Hematopoietic multipotent progenitor cell treated with erythropoietin and hydrocortisone succinate and interleukin-3 and kit ligand, for 4 days (in vitro differentiated cells): ENCODE data around the gene ANKEF1.
"Not testable (repeated sequence)": the region's sequence is repeated elsewhere in the genome, so short reads cannot be mapped to it uniquely, and the experiment has no call there.

Experiments
- DNase-seq: peaks from one replicate; pipeline ENCODE4 v3.0.0-alpha.2; 2015

Gene ANKEF1

DNA sequence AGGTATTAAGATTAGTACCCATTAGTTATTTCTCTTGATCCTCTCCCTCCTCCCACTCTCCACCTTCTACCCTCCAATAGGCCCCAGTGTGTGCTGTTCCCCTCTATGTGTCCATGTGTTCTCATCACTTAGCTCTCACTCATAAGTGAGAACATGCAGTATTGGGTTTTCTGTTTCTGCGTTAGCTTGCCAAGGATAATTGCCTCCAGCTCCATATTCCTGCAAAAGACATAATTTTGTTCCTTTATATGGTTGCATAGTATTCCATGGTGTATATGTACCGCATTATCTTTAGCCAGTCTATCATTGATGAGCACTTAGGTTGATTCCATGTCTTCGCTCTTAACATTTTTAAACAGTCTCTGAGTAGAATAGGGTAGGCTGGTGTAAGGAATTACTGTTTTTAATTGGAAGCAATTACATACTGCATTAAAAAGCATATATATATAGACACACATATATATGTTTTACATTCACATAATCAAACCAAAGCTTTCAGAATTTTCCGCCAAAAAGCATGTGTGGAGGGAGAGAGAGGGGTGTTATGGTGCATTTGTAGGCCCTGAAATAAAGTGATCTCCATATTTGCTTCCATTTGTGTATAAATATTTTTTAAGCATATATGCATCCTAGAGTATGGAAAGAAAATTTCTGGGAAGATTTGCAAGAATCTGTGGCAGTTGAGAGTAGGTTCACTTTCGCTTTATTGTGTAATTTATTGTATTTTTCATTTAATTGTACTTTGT is 709 bp upstream of the ANKEF1 start:
- DNase-seq, result no peak

DNA sequence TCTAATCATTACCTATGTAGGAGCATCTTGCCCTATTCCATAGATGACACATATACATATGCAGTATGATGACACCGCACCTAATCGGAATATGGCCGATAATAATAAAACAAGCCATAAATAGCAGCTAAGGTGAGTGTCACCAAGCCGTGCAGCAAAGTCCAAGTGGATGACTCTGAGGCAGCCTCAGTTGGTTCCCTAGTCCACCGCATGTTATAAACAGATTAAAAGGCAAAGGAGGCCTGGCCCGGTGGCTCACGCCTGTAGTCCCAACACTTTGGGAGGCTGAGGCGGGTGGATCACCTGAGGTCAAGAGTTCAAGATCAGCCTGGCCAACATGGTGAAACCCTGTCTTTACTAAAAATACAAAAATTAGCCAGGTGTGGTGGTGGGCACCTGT is 1.5 kb downstream of the ANKEF1 start:
- not testable (repeated sequence) for DNase-seq

DNA sequence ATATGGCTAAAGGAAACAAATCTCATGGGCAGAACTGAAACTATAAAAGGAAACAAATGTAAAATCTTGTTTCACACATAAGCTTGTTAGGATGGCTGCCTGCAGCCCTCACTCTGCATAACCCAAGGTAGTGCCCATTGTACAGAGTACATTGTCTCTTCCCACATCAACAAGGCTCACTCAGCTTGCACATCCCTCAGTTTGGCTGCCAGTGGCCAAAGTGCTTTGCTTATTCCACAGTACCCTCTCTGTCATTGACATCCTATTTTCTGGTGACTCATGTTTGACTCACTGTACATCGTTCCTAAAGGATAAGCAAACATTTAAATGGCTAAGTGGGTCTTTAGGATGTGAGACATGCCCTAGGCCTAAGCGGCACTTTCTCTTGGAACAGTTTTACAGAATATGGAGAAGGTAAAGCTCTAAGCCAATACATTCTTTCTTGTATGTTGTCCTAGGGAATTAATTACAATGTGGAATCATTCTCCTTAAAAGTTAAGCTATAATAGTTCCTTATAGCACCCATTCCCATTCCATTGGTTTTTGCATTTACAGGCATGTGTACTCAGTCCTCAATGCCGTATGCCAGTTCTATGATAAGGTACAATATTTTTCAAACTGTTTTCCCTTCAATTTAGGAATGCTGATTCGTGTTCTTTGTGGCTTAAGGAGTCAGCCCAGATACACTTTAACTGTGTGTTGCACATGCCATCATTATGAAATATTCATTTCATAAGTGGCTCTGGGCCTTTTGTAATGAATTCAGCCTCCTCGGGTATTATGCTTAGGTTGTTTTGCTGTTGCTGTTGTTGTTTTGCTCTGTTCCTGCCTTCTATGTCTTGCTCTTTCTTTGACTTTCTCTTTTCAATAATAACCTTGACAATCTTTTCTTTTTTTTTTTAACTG is 5.5 kb downstream of the ANKEF1 start:
- DNase-seq, result no peak

DNA sequence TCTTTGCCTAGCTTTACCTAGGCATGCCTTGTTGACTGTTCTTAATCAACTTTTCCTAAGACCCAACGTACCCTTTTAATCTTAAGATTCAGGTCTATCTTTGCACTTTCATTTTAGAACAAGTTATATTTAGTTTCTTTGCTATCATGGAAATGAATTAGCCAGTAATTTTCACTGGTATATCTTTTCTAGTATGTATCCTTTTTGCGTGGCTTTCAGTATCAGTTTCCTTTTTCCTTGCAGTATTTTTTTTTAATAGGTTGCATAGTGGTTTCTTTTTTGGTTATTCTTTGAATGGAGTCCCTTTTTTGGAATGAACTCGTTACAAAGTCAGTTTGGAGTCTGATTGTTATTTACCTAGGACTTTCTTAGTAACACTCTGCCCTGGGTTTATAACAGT is 7.3 kb downstream of the ANKEF1 start:
- no peak for DNase-seq

DNA sequence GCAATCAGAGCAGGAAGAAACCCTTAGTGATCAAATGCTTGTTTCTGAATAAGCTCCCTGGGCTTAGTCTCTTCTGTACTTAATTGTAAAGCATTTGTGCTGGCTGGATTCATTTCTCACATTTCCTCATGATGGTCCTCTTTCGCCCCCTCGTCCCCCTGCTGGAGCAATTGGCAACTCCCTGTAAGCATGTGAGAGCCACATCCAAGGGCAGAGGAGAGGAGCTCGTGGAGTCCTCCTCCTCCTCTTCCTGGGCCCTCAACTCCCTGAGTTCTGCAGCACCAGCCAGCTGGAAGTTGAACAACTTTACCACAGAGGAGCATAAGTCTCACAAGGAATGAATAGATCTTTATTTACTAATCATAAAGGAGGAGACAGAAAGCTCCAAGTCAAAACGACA is 12.6 kb downstream of the ANKEF1 start:
- DNase-seq, result peak; percentile 38

DNA sequence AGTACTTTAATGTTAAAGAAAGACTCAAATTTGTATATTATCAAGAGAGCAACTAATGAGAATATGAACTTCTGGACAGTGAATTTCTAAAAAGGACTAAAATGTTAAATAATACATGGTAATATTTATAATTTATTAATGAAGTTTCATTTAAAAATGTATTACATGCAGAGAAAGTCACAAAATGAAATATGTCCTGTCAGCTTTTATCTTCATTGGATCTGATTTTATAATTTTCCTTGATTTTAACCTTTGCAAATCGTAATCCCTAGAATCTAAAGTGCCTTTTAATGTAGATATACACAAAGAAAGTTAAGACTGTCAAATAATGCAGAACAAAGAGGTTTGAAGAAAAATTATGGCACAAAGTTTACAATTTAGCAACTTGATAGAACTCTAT is 16.4 kb downstream of the ANKEF1 start:
- DNase-seq, result no peak

DNA sequence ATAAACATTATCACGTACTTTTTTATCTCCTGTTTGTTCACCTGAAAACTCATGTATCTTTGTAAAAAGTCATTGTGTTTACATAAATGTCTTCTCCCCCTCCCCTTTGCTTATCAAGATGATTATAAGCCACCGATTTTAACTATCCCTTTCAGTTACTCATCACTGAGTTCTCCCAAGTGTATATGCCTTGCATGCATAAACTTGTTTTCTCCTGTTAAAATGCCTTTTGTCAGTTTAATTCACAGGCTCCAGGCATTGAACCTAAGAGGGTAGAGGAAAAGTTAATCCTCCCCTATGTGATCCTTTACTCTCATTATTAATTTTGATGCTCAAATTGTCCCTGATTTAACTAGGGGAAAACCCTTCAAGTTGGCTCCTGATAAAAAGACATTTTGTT is 24.2 kb downstream of the ANKEF1 start:
- no peak for DNase-seq

DNA sequence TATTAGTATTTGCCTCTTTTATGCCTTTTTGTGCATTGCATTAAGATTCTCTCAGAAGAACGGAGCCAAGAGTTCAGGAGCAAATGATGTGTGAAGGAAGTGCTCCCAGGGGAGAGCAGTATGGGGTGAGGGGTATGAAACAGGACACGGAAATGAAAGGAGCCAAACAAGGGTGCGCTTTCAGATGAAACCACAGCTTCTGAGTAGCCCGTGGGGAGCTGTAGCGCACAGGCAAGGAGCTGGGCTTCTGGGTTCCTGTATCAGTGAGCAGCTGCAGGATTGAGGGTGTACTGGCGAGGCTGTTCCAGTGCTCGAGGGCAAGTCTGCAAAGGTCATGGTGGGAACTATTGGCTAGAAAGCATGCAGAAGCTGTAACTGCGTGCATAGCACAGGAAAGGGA is 25.4 kb downstream of the ANKEF1 start:
- DNase-seq, result no peak

DNA sequence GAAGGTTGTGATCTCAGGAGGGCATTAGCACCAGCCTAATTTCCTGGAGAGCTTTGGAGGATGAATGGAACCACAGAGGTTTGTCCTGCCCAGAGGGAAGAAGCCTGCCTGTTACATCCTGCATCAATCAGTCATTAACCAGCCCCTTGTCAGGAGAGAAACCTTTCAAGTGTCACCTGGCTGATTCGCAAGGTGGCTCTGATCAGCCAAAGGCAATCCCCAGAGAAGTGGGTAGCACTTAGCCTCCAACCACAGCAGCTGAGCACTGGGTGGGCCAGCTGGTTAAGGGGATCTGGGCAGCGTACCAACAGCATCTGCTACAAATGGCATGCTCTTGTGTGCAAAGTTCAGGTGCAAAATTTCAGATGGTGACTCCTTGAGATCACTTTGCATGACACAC is 26.9 kb downstream of the ANKEF1 start:
- DNase-seq, result no peak

DNA sequence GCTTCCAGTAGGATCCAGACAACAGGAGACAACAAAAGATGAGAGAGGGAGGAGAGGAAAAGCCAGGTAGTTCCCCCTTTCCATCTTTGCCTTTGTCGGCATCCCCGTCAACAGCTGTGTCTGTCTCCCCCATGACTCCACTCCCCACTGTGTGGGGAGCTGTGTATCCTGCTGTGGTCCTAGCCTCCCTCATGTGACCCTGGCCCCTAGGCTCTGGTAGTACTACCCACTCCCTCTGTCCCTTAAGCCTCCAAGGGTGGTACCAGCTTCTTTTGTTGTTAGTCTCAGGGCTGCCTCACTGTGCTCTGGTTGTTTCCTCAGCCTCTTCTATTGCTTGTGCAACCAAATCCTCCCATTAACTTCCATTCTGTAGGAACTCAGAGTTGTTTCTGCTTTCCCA is 28.7 kb downstream of the ANKEF1 start:
- no peak for DNase-seq

DNA sequence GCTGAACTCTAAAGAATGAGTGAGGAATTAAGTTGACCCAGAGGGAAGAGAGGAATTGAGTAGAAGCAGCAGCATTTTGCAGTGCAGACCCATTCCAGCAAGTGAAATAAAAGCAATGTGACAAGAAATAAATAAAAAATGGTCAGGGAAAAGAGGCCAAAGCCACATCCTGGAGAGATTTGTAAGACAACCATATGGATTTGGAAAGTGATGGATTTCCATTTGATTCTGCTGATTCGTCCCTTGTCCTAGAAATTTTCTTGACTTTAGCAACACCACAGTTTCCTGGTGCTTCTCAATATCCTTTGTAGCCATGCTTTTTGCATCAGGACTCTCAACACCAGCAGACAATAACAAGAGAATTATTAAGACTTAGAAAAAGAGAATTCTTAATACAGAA is 29.8 kb downstream of the ANKEF1 start:
- DNase-seq, result no peak

DNA sequence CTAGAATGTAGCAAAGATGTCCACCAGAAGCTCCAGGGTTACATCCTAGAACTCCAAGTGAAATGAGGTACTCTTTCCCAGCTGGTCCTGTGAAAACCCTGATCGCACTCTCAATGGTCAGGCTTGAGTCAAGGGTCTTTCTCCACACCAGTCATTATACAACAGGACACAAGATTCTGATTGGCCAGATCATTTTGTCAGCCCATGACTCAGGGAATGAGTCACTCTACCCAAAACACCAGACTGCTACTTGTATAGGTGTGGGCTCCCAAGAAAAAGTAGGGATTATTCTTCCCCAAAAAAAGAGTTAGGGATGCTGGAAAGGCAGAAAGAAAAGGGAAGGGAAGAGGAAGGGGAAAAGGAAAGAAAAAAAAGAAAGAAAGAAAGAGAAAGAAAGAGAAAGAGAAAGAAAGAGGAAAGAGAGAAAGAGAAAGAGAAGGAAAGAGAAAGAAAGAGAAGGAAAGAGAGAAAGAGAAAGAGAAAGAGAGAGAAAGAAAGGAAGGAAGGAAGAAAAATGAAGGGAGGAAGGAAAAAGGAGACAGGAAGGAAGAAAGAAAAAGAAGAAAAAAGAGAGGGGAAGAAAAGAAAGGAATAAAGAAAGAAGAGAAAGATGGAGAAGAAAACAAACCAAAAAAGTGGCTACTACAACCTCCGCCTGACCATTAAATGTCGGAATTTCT is 30.5 kb downstream of the ANKEF1 start:
- no peak for DNase-seq

DNA sequence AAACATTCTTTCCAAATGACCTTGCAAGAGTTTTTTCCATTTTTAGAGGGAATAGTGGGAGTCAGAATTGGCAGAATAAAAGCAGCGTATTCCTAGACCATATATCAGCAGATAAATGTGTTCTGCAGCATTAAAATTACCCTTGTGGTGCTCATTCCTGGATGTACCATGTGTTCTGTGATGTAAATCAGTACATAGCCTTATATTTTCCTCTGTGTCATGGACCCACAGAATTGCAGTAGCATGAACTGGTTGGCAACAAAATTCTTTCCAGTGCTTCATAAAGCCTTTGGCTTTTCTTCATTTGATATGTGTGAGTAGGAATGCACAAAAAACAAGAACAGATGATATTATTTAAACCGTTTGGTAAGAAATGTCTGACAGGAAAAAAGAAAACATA is 32.5 kb downstream of the ANKEF1 start:
- DNase-seq, result no peak

DNA sequence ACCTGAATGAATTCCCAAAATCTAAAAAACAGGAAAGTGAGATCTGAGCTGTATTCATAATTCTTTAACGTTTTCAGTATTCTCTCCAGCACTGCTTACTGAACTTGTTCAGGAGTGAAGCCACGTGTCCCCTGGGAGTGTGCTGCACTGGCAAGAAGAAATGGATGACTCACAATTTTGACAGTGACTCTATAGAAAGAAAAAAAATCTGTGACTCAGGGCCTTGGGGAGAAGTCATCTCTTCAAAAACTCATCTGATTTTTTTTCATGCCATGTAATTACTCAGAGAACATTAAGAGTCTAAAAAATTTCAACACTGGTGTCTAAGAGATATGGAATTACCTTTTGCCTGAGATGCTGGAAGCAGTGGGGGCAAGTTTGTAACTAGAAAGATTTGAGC is 39.7 kb downstream of the ANKEF1 start:
- DNase-seq, result no peak

DNA sequence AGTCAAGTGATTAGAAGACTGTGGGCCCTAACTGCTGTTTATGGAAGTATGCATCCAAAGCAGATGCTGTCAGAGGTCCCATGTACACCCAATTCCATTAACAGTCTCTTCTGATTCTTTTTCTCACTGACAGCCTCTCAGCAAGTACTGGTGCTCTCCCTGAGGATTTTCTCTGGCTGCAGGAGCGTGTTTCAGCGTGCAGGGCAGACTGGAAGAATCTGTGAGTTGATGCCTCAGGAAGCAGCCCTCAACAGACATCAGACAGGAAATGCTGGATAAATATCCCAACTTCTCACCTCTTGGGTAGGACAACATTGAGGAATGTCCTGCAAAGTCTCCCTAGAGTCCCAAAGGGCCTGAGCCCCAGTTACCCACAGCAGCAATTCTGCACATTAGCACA is 40.8 kb downstream of the ANKEF1 start:
- no peak for DNase-seq

DNA sequence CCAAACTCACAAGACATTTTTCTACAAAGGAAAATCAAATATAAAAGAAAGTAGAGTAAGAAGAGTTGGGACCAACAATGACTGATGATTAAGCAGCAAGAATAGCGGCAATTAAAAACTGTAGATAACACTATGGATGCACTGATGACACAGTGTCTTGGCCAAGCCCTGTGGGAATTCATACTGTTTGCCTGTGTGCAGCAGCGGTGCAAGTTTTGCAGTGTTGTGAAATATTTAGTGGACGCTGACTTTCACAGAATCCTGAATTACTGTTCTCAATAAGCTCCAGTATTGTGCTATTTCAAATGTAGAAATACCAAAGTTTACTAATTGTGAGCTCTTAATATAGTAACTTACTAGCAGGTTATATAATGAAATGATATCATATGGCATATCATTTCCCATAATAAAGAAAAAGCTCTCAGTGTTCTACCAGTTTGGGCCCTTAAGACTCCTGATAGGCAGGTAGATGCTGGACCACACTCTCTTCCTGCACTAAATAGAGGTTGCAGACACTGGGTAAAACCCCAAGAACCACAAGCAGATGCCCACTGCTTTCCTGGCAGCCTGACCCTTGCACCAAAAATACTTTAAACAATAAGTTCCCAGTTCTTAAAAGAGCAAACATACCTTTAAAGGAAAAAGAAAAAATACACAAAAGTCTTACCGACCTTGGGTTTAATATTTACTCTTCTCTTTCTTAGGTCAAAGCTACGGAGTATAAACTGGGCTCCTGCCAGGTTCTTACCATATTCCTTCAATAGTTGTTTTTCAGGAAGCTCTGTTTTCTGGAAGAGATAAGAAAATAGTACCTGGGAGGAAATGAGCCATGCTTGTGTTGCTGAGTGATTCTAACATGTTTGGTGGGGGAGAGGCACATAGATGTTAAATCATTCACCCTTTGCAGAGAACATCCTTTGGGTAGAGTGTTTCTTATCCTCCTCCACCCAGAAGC is 41.6 kb downstream of the ANKEF1 start:
- DNase-seq, result no peak

DNA sequence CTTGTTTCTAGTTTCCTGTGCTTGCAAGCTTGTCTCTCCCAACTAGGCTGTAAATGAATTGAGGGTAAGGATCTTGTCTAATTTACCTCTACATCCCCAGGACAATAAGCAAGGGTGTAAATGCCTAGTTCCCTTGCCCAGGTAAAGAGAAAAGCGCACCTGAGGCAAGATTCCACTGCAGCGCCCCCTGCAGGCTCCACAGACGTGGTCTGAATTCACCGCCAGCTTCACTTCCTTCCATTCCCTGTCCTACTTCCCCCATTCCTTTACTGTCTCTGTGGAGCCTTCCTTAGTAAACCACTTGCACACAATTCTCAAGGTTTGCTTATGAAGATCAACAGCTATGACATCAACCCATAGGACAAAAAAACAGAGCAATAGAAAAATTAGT is 42.3 kb downstream of the ANKEF1 start:
- no peak for DNase-seq

DNA sequence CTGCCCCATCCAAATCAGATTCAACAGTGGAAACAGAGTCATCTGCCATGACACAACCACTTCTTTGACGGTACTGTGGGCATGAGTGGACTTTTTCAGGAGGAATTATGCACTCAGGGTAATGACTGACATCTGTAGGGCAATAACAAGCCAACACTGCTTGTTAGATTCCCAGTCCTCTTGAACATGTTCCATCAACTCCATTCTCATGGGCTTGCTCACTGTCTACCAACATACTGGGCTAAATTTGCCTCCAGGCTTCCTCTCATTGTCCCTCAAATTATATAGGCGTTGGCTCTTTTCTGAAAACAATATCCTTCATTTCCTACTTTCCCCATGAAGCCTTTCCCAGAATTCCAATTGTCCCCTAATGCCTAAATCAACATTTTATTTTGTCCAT is 43.1 kb downstream of the ANKEF1 start:
- no peak for DNase-seq

DNA sequence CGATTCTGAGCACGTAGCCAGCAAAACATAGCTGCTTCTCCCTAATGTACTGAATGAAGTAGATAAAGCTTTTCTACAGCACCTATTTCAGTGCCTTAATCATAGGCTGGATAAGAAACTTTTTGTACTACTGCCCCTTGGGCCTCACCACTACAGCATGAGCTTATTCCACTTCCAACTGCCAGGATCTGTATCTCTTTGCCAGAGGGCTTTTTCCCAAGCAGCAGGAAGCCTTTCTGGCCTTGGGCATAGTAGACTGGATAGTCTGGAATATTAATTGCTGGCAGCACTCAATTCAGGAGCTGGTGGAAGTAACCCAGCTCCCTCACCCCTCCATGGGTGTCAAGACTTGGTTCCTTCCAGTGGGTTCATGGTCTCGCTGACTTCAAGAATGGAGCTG is 43.6 kb downstream of the ANKEF1 start:
- DNase-seq, result no peak

DNA sequence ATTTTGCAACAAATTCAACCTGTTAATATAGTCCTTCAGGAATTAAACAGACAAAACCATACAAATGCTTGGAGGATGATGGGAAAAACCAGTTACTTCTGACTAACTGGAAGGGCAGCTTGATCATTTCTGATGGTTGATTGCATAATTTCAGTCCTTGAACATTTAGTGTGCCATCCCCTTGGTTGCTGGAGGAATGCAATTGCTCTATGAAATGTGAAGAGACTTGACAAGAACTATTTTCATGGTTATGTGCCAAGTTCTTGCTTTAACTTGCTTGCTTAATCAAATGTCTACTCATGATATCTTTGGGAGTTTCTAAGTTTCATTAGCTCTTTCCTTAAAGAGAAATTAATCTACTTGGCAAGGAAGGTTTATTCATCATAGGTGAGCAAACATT is 45.2 kb downstream of the ANKEF1 start:
- no peak for DNase-seq

DNA sequence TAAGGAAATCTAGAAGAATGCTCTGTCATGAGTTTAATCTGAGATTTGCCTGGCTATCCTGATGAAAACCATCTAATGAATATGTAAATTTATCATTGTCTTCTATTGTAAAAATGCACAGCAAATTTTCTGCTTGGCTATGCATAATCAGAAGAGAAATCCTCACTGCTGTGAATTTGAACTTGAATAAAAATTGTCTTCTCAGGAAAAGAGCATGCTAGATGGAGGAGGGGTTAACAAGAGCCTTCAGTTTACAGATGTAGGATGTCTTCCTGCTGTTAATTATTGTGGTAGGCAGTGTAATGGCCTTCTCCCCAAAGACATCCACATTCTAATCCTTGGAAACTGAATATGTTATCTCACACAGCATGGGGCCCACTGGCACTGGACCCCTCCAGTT is 45.8 kb downstream of the ANKEF1 start:
- DNase-seq, result no peak

DNA sequence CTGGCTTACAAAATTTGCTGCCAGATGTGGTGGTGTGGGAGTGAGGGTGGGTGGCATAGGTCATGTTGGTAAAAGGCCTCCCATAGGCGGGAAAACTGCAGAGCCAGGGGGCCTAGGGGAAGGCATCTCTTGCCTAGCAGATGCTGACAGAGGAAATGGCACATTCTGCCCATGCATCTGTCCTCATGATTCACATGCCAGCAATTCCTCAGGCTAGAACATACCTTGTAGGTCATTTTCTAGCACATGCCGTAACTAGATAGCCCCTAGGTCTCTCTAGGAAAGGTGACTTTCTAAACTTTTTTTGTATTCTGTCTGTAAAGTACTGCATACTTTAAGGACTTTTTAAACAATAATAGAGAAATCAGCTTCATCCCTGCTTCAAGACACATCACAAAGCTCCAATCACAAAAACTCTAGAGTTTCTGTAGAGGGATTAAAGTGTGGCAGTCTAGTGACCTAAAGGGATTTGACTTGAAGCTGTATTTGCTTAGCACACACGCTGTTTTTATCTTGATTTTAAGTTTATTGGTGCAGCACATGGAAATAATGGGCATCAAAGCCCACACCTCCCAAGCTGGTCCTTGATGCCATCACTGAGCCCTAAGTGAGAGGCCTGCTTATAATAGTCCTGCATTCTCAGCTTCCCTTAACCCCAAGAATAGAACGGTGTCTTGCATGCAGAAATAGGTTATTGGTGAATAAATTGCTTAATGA is 55.2 kb downstream of the ANKEF1 start:
- DNase-seq, result no peak
